SU-DHL-6 (cell line): ENCODE results near the gene CGB3.

Experiments used
- EZH2phosphoT487 ChIP-seq: fragments of 200-600 bp; sonication (generic), shearing (Covaris generic); conservative IDR thresholded peaks from 2 replicates; pipeline ENCODE4 v1.6.1; 2018; ENCODE audit warnings: mild to moderate bottlenecking, antibody characterized with exemption, low read length, moderate library complexity, mixed read lengths
- TF ChIP-seq, protein P1 (sequence below): fragments of 200-600 bp; sonication (generic); IDR thresholded peaks from one replicate; pipeline ENCODE4 v1.5.1; 2017; ENCODE audit warnings: antibody characterized with exemption, mild to moderate bottlenecking, low read length, moderate library complexity; ENCODE audit not compliant: insufficient read depth, poor library complexity, severe bottlenecking

DNA sequence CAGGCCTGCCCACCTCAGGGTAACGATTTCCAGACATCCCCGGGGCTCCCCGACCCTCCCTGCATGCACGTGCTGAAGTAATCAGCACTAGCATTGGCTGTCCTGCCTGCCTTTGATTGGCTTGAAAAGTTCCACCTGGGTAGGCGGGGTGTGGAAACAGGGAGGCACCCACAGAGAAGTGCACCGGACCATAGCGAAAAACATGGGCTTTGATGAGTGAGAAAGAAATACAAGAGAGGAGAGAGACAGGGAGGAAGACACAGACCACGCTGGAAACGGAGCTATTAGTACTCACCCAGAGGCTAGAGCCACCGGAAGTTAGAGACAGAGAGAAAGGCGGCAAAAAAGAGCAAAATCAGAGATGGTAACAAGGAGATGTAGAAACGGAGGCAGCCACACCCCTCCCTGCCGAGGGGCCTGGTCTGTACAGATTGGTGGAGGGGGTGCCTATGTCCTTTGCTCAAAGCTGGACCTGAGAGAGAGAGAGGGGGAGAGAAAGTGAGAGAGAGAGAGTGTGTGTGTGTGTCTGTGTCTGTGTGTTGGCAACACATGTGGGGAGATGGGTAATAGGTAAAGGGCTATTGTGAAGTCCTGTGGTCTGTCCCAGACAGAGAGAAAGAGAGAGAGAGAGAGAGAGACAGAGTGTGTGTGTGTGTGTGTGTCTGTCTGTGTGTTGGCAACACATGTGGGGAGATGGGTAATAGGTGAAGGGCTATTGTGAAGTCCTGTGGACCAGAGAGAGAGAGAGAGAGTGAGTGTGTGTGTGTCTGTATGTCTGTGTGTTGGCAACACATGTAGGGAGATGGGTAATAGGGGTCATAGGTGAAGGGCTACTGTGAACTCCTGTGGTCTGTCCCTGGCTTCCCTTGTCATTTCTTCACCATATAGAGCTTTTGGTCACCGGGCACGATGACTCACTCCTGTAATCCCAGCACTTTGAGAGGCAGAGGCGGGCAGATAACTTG is 2.9 kb downstream of the CGB3 start:
- TF ChIP-seq, protein P1, sequence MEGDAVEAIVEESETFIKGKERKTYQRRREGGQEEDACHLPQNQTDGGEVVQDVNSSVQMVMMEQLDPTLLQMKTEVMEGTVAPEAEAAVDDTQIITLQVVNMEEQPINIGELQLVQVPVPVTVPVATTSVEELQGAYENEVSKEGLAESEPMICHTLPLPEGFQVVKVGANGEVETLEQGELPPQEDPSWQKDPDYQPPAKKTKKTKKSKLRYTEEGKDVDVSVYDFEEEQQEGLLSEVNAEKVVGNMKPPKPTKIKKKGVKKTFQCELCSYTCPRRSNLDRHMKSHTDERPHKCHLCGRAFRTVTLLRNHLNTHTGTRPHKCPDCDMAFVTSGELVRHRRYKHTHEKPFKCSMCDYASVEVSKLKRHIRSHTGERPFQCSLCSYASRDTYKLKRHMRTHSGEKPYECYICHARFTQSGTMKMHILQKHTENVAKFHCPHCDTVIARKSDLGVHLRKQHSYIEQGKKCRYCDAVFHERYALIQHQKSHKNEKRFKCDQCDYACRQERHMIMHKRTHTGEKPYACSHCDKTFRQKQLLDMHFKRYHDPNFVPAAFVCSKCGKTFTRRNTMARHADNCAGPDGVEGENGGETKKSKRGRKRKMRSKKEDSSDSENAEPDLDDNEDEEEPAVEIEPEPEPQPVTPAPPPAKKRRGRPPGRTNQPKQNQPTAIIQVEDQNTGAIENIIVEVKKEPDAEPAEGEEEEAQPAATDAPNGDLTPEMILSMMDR: no peak
- no peak for TF ChIP-seq EZH2phosphoT487
